Measurements from ENCODE around the gene TLE4.
A peak's percentile ranks its signal among the peaks of the same experiment; 100 is the strongest.

The TLE4 gene

GRCh38 chr9:79610791-79611614 lies 39.2 kb downstream of the TLE4 start:
- H3K4me3 ChIP-seq (ENCODE audit: low read depth, low read length), result no peak overlapping the region
- peak; percentile 22 for DNase-seq (ENCODE audit: low read depth)
- TF ChIP-seq, protein P1, sequence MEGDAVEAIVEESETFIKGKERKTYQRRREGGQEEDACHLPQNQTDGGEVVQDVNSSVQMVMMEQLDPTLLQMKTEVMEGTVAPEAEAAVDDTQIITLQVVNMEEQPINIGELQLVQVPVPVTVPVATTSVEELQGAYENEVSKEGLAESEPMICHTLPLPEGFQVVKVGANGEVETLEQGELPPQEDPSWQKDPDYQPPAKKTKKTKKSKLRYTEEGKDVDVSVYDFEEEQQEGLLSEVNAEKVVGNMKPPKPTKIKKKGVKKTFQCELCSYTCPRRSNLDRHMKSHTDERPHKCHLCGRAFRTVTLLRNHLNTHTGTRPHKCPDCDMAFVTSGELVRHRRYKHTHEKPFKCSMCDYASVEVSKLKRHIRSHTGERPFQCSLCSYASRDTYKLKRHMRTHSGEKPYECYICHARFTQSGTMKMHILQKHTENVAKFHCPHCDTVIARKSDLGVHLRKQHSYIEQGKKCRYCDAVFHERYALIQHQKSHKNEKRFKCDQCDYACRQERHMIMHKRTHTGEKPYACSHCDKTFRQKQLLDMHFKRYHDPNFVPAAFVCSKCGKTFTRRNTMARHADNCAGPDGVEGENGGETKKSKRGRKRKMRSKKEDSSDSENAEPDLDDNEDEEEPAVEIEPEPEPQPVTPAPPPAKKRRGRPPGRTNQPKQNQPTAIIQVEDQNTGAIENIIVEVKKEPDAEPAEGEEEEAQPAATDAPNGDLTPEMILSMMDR (IDR thresholded peaks at IDR 0.05; ENCODE audit: insufficient read depth, low read depth, low read length, missing control alignments), result no peak

- TF ChIP-seq, protein P1 (IDR thresholded peaks at IDR 0.05; ENCODE audit: insufficient read depth, low read depth, low read length, missing control alignments), result no peak
- no peak for DNase-seq (ENCODE audit: low read depth)
- H3K4me3 ChIP-seq (ENCODE audit: low read depth, low read length), result no peak overlapping the region
Observed at GRCh38 chr9:79613145-79613544, 41.4 kb downstream of the TLE4 start.

DNA sequence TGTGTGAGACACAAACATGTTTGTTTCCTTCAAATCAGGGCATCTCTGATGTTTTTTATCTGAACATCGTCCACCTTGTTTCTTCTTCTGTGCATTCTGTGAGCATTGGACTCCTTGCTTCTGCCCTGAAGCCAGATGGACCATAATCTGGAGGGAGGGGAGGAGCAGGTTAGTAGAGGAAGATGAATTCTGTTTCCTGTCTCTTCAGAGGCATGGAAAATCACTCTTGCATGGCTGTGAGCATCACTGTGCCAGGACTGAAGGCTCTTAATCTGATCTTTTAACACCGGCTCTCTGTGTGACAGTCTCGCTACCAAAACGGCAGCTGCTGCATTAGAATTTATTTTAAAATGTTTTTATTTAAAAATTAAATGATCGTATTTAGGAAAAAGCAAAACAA lies 43.3 kb downstream of the TLE4 start:
- H3K4me3 ChIP-seq (ENCODE audit: low read depth, low read length), result no peak overlapping the region
- TF ChIP-seq, protein P1 (IDR thresholded peaks at IDR 0.05; ENCODE audit: insufficient read depth, low read depth, low read length, missing control alignments), result no peak
- no peak for DNase-seq (ENCODE audit: low read depth)

- DNase-seq (ENCODE audit: low read depth), result no peak
- TF ChIP-seq, protein P1 (IDR thresholded peaks at IDR 0.05; ENCODE audit: insufficient read depth, low read depth, low read length, missing control alignments), result no peak
- no peak overlapping the region for H3K4me3 ChIP-seq (ENCODE audit: low read depth, low read length)
Observed at GRCh38 chr9:79616013-79616412, 44.2 kb downstream of the TLE4 start.

- no peak overlapping the region for H3K4me3 ChIP-seq (ENCODE audit: low read depth, low read length)
- TF ChIP-seq, protein P1 (IDR thresholded peaks at IDR 0.05; ENCODE audit: insufficient read depth, low read depth, low read length, missing control alignments), result no peak
- no peak for DNase-seq (ENCODE audit: low read depth)
Observed at GRCh38 chr9:79616971-79617370, 45.2 kb downstream of the TLE4 start.

GRCh38 chr9:79617395-79617794 lies 45.6 kb downstream of the TLE4 start:
- no peak for DNase-seq (ENCODE audit: low read depth)
- H3K4me3 ChIP-seq (ENCODE audit: low read depth, low read length), result no peak overlapping the region
- TF ChIP-seq, protein P1 (IDR thresholded peaks at IDR 0.05; ENCODE audit: insufficient read depth, low read depth, low read length, missing control alignments), result no peak

DNA sequence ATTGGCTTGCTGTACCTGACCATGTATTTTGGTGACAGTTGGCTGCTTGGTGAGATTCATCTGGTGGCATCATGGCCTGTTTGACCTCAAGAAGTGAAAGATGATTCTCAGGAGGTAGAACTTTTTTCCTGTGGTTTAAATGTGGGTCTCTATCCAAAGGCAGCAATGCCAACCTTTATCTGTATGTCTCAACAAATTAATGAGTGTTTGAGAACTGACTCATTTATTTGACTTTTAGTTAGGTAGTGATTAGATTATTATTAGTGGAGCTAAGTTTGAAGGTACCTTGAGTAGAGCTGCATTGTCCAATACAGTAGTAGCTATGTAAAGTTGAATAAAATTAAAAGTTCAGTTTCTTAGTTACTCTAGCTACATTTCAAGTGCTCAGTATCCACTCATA lies 48.2 kb downstream of the TLE4 start:
- TF ChIP-seq, protein P1 (IDR thresholded peaks at IDR 0.05; ENCODE audit: insufficient read depth, low read depth, low read length, missing control alignments), result no peak
- no peak overlapping the region for H3K4me3 ChIP-seq (ENCODE audit: low read depth, low read length)
- DNase-seq (ENCODE audit: low read depth), result no peak
